HG02981 (cell line): ENCODE measurements around the gene FBXO30.
A peak's percentile ranks its signal among the peaks of the same experiment; 100 is the strongest.

Experiments used
- ATAC-seq: cut with Tn5 transposase; IDR thresholded peaks from one replicate; pipeline ENCODE4 v1.9.1; 2021; ENCODE audit warnings: mild to moderate bottlenecking, moderate library complexity; ENCODE audit not compliant: unreplicated experiment

Gene FBXO30

GRCh38 chr6:145822456-145822855, 7.9 kb upstream of the FBXO30 start:
- no peak for ATAC-seq

GRCh38 chr6:145819994-145820393, 5.4 kb upstream of the FBXO30 start:
- no peak for ATAC-seq

- no peak for ATAC-seq
Observed at GRCh38 chr6:145818796-145819195, 4.2 kb upstream of the FBXO30 start.

GRCh38 chr6:145816392-145816791, 1.8 kb upstream of the FBXO30 start:
- ATAC-seq: no peak

GRCh38 chr6:145815309-145816274, 997 bp upstream of the FBXO30 start:
- peak; percentile 9 for ATAC-seq

GRCh38 chr6:145814035-145814500, 527 bp downstream of the FBXO30 start:
- ATAC-seq: peak; percentile 10

GRCh38 chr6:145813285-145814034, 1.1 kb downstream of the FBXO30 start:
- ATAC-seq: no peak

GRCh38 chr6:145811741-145812140, 2.9 kb downstream of the FBXO30 start:
- no peak for ATAC-seq

- no peak for ATAC-seq
Observed at GRCh38 chr6:145809785-145810184, 4.8 kb downstream of the FBXO30 start.

- ATAC-seq: peak; percentile 81
Observed at GRCh38 chr6:145809211-145809610, 5.4 kb downstream of the FBXO30 start.

GRCh38 chr6:145808239-145808638, 6.4 kb downstream of the FBXO30 start:
- ATAC-seq: no peak

GRCh38 chr6:145802141-145802540, 12.5 kb downstream of the FBXO30 start:
- ATAC-seq: no peak

- no peak for ATAC-seq
Observed at GRCh38 chr6:145801021-145801420, 13.6 kb downstream of the FBXO30 start.

- ATAC-seq: no peak
Observed at GRCh38 chr6:145798530-145798929, 16.1 kb downstream of the FBXO30 start.

GRCh38 chr6:145789443-145789842, 25.2 kb downstream of the FBXO30 start:
- ATAC-seq: no peak

- ATAC-seq: no peak
Observed at GRCh38 chr6:145787688-145788087, 26.9 kb downstream of the FBXO30 start.

- ATAC-seq: peak; percentile 83
Observed at GRCh38 chr6:145784683-145785082, 29.9 kb downstream of the FBXO30 start.

GRCh38 chr6:145783796-145784195, 30.8 kb downstream of the FBXO30 start:
- no peak for ATAC-seq

GRCh38 chr6:145772846-145773245, 41.7 kb downstream of the FBXO30 start:
- no peak for ATAC-seq

- no peak for ATAC-seq
Observed at GRCh38 chr6:145765449-145765848, 49.1 kb downstream of the FBXO30 start.

- ATAC-seq: no peak
Observed at GRCh38 chr6:145763742-145764141, 50.9 kb downstream of the FBXO30 start.

- ATAC-seq: peak; percentile 73
Observed at GRCh38 chr6:145761584-145761983, 53.0 kb downstream of the FBXO30 start.
